Brain microvascular endothelial cell (primary cell): ENCODE data around the gene TMEM94.

Experiments used
- DNase-seq: peaks from one replicate; pipeline ENCODE4 v3.0.0-alpha.2; 2020
- H3K27ac ChIP-seq: fragments of 250-450 bp; sonication (Bioruptor Pico); 2 replicates; pipeline ENCODE4 v1.5.1; 2020; ENCODE audit warnings: mild to moderate bottlenecking, moderate library complexity
- H3K27me3 ChIP-seq: fragments of 250-450 bp; sonication (Bioruptor Pico); replicated peaks from 2 replicates; pipeline ENCODE4 v1.5.1; 2020; ENCODE audit warnings: mild to moderate bottlenecking
- H3K36me3 ChIP-seq: fragments of 250-450 bp; sonication (Bioruptor Pico); replicated peaks from 2 replicates; pipeline ENCODE4 v1.5.1; 2020; ENCODE audit warnings: mild to moderate bottlenecking
- H3K4me3 ChIP-seq: 2 replicates; pipeline ENCODE4 v1.5.1; 2011; ENCODE audit warnings: low read depth, mild to moderate bottlenecking, control low read depth, low read length, moderate library complexity
- in situ Hi-C: cut with HindIII; loops from 2 replicates; pipeline ENCODE4 v1.10.0; 2017; ENCODE audit warnings: low sequenced_read_pairs, low pct_ligation_motif_present
- TF ChIP-seq, protein P1 (sequence below): IDR thresholded peaks from 2 replicates; pipeline ENCODE4 v1.5.1; 2011; ENCODE audit warnings: low read depth, mild to moderate bottlenecking, moderate library complexity, low read length, control low read depth, inconsistent platforms; ENCODE audit errors: missing control alignments

The TMEM94 gene

DNA sequence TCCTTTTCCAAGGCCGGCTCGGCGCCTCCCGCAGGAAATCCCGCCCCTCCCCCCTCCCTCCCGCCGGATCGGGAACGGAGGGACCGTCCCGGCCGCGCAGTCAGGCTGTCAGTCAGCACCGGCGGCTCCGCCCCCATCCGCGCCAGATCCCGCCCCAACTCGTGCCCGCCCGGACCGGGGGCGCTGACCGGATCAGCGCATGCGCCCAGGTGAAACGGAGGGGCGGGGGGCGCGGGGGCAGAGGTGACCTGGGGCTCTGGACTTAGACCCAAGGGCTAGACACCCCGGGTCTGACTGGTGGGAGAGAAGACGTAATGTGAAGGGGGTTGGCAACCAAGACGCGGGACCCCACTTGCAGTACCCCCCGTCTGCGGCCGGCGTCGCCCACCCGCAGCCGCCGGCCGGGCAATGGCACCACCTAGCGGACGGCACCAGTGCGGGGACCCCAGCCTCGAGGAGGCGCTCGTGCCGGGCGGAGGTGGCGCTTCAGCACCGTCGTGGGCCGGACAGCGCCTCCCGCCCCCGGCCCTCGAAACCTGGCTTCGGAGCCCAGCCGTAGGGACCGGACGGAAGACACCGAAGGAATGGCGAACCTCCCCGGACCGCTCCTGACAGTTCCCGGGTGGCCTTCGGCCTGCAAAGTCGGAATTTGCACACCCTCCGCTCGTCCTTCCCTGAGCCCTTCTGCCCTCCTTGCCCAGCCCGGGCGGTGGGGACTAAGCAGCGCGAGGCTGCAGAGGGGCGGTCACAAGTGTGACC is 59.2 kb downstream of the TMEM94 start, which contains the start of gene CASKIN2:
TSS of gene CASKIN2 (minus strand) at position 42 of the 759 bp plus-strand sequence. CDS start 1,733 bp downstream, outside the sequence.
- Histone ChIP-seq H3K27me3 (no peaks in the 10 kb centered on the region), H3K36me3 (no peaks in the 10 kb centered on the region), H3K27ac (no peak within 1 kb of the TSS), H3K4me3 (peak within 1 kb of the TSS; percentile 74)
- in situ Hi-C loops = no loop called here
- TF ChIP-seq, protein P1, sequence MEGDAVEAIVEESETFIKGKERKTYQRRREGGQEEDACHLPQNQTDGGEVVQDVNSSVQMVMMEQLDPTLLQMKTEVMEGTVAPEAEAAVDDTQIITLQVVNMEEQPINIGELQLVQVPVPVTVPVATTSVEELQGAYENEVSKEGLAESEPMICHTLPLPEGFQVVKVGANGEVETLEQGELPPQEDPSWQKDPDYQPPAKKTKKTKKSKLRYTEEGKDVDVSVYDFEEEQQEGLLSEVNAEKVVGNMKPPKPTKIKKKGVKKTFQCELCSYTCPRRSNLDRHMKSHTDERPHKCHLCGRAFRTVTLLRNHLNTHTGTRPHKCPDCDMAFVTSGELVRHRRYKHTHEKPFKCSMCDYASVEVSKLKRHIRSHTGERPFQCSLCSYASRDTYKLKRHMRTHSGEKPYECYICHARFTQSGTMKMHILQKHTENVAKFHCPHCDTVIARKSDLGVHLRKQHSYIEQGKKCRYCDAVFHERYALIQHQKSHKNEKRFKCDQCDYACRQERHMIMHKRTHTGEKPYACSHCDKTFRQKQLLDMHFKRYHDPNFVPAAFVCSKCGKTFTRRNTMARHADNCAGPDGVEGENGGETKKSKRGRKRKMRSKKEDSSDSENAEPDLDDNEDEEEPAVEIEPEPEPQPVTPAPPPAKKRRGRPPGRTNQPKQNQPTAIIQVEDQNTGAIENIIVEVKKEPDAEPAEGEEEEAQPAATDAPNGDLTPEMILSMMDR = peak; percentile 76
- peak; percentile 79 for DNase-seq

DNA sequence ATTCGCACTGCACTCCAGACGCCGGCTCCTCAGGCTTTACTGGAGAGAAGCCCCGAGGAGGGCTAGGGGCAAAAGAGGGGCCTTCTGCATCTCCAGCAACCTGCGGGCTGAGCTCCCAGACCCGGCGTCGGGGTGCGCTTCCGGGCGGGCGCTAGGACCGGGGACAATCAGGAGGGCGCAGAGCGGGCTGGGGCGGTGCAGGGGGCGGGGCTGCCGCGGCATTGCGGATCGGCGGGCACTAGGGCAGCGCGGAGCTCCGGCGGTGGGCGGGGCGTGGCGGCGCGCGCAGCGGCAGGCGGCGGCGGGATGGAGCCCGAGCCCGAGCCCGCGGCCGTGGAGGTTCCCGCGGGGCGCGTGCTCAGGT is 59.8 kb downstream of the TMEM94 start, which contains the start of gene TSEN54:
TSS of gene TSEN54 (plus strand) at position 274 of the 364 bp plus-strand sequence. CDS start at position 307, 33 bp downstream.
- H3K27me3 ChIP-seq = no peaks in the 10 kb centered on the region
- H3K27ac ChIP-seq = no peak within 1 kb of the TSS
- in situ Hi-C loops = no loop called here

DNA sequence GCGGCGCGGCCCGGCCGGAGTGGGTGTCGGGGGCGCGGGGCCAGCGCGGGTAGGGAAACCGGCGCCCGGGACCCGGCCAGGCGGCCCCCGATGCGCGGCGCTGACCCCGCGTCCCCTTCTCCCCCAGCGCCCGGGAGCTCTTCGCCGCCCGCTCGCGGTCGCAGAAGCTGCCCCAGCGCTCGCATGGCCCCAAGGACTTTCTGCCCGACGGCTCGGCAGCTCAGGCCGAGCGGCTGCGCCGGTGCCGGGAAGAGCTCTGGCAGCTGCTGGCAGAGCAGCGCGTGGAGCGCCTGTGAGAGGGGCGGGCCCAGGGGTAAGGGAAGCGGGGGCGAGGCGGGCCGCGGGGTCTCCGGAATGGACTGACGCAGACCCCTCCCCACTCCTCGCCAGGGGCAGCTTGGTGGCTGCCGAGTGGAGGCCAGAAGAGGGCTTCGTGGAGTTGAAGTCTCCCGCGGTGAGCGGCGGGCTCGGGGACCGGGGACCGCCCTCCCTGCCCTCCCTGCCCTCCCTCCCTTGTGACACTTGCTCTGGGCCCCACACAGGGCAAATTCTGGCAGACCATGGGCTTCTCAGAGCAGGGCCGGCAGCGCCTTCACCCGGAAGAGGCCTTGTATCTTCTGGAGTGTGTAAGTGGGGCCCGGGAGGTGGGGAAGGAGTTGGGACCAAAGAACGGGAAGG is 60.3 kb downstream of the TMEM94 start:
- TF ChIP-seq, protein P1 = no peak
- Histone ChIP-seq H3K27me3 (no peaks in the 10 kb centered on the region), H3K36me3 (no peaks in the 10 kb centered on the region), H3K27ac (no peak overlapping the region), H3K4me3 (peak overlapping the region; percentile 74)
- no peak for DNase-seq
- in situ Hi-C loops = no loop called here

More for the DNA sequence above, 59.8 kb downstream of the TMEM94 start, which contains the start of gene TSEN54:
- peak within 1 kb of the TSS; percentile 74 for H3K4me3 ChIP-seq
- peak; percentile 81 for DNase-seq
- H3K36me3 ChIP-seq = no peaks in the 10 kb centered on the region
- TF ChIP-seq, protein P1 = no peak

DNA sequence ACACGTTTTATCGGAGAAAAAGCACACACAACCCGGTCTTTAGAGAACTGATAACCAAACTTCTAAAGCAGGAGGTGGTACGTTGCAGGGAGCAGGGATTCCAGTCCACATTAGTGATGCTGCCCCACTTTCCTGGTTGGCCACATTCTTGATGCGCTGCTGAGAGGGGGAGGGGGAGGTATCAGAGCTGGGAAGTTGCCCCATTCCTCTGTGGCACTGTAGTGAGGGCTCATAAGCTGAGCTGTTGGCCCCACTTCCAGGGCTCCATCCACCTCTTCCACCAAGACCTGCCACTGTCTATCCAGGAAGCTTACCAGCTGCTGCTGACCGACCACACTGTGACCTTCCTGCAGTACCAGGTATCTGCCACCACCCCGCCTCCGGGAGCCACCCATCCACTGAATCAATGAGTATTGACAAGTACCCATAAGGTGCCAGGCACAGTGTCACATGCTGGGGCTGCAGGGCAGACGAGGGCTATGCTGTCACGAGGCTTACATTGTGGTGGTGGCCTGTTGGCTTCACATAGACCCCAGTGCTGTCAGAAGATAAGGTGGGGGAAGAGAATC is 60.9 kb downstream of the TMEM94 start:
- no peak for DNase-seq
- peak overlapping the region; percentile 74 for H3K4me3 ChIP-seq
- no peaks in the 10 kb centered on the region for H3K27me3 ChIP-seq
- H3K27ac ChIP-seq = no peak overlapping the region
- in situ Hi-C loops = no loop called here
- TF ChIP-seq, protein P1 = peak; percentile 3
- no peaks in the 10 kb centered on the region for H3K36me3 ChIP-seq

DNA sequence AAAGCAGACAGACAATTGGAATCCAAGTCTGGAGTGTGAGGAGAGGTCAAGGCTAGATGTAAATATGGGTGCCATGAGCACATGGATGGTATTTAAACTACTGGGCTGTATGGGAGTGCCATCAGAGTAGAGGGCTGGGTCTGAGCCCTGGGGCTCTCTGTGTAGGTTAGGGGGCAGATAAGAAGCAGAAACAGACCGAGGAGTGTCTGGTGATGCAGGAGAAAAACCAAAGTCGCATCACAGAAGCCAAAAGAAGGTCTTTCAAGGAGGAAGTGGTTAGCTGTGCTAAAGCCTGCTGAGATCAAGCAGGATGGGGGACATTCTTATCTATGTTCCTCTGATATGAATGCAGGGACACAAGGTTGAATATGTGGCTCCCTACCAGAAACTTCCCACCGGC is 61.8 kb downstream of the TMEM94 start:
- TF ChIP-seq, protein P1 = no peak
- H3K27ac ChIP-seq = no peak overlapping the region
- in situ Hi-C loops = no loop called here
- no peak for DNase-seq
- H3K27me3 ChIP-seq = no peaks in the 10 kb centered on the region
- no peaks in the 10 kb centered on the region for H3K36me3 ChIP-seq
- H3K4me3 ChIP-seq = no peak overlapping the region
